H9 (cell line): Measurements from ENCODE around the gene PHEX. TPM values are rescaled to one million over a fixed set of nuclear protein-coding genes. Genes with fewer than 3 reads are reported as not detected.

Experiments used
- DNase-seq: peaks from one replicate; pipeline ENCODE4 v3.0.0-alpha.2; 2017
- H2AFZ ChIP-seq: one replicate; pipeline ENCODE4 v1.6.1; 2013; ENCODE audit warnings: mild to moderate bottlenecking, low read length, control low read depth, moderate library complexity
- H2AK5ac ChIP-seq: 2 replicates; pipeline ENCODE4 v1.6.1; 2013; ENCODE audit warnings: low read length, control low read depth, mixed read lengths; ENCODE audit not compliant: insufficient read length
- H2BK120ac ChIP-seq: one replicate; pipeline ENCODE4 v1.6.1; 2013; ENCODE audit warnings: low read depth, mild to moderate bottlenecking, low read length, control low read depth, inconsistent platforms; ENCODE audit not compliant: poor library complexity, severe bottlenecking
- H2BK12ac ChIP-seq: 2 replicates; pipeline ENCODE4 v1.6.1; 2013; ENCODE audit warnings: low read length, control low read depth, mixed read lengths, low read depth; ENCODE audit not compliant: insufficient read length
- H2BK15ac ChIP-seq: 2 replicates; pipeline ENCODE4 v1.6.1; 2013; ENCODE audit warnings: low read depth, low read length, control low read depth
- H2BK20ac ChIP-seq: one replicate; pipeline ENCODE4 v1.6.1; 2013; ENCODE audit warnings: low read depth, mild to moderate bottlenecking, low read length, control low read depth, inconsistent platforms; ENCODE audit not compliant: poor library complexity, severe bottlenecking
- H2BK5ac ChIP-seq: 2 replicates; pipeline ENCODE4 v1.6.1; 2013; ENCODE audit warnings: low read length, control low read depth, mixed read lengths; ENCODE audit not compliant: insufficient read length
- H3K14ac ChIP-seq: 2 replicates; pipeline ENCODE4 v1.6.1; 2013; ENCODE audit warnings: low read length, control low read depth; ENCODE audit not compliant: insufficient read depth
- H3K18ac ChIP-seq: 2 replicates; pipeline ENCODE4 v1.6.1; 2013; ENCODE audit warnings: low read depth, mild to moderate bottlenecking, mixed read lengths, low read length, control low read depth; ENCODE audit not compliant: insufficient read length
- H3K23ac ChIP-seq: 2 replicates; pipeline ENCODE4 v1.6.1; 2013; ENCODE audit warnings: low read length, control low read depth, mixed read lengths, low read depth; ENCODE audit not compliant: insufficient read length
- H3K23me2 ChIP-seq: 2 replicates; pipeline ENCODE4 v1.6.1; 2013; ENCODE audit warnings: low read depth, mild to moderate bottlenecking, mixed read lengths, low read length, control low read depth; ENCODE audit not compliant: insufficient read length, poor library complexity, severe bottlenecking
- H3K27ac ChIP-seq: 2 replicates; pipeline ENCODE4 v1.5.1; 2013; ENCODE audit warnings: low read length, control low read depth, mixed read lengths, low read depth; ENCODE audit not compliant: insufficient read length
- H3K27me3 ChIP-seq: 2 replicates; pipeline ENCODE4 v1.6.1; 2013; ENCODE audit warnings: low read length, control low read depth, inconsistent platforms; ENCODE audit not compliant: insufficient read depth
- H3K4ac ChIP-seq: 2 replicates; pipeline ENCODE4 v1.6.1; 2013; ENCODE audit warnings: low read depth, mild to moderate bottlenecking, control low read depth, inconsistent platforms, low read length, moderate library complexity
- H3K4me1 ChIP-seq: 2 replicates; pipeline ENCODE4 v1.6.1; 2013; ENCODE audit warnings: low read length, control low read depth, inconsistent platforms; ENCODE audit not compliant: insufficient read depth
- H3K4me2 ChIP-seq: 2 replicates; pipeline ENCODE4 v1.6.1; 2013; ENCODE audit warnings: low read length, control low read depth, mixed read lengths; ENCODE audit not compliant: insufficient read length, insufficient read depth
- H3K56ac ChIP-seq: 2 replicates; pipeline ENCODE4 v1.6.1; 2013; ENCODE audit warnings: low read depth, mild to moderate bottlenecking, mixed read lengths, low read length, control low read depth; ENCODE audit not compliant: insufficient read length
- H3K79me1 ChIP-seq: 2 replicates; pipeline ENCODE4 v1.6.1; 2013; ENCODE audit warnings: low read depth, mild to moderate bottlenecking, moderate library complexity, low read length, control low read depth, inconsistent platforms; ENCODE audit not compliant: insufficient read depth, poor library complexity, severe bottlenecking
- H3K79me2 ChIP-seq: 2 replicates; pipeline ENCODE4 v1.6.1; 2013; ENCODE audit warnings: low read length, control low read depth, inconsistent platforms; ENCODE audit not compliant: insufficient read depth
- H3K9ac ChIP-seq: 2 replicates; pipeline ENCODE4 v1.6.1; 2013; ENCODE audit warnings: low read length, control low read depth, mixed read lengths; ENCODE audit not compliant: insufficient read length; ENCODE audit errors: extremely low read depth
- H3K9me3 ChIP-seq: one replicate; pipeline ENCODE4 v1.6.1; 2013; ENCODE audit warnings: low read depth, low read length, inconsistent platforms; ENCODE audit not compliant: control insufficient read depth
- H3T11ph ChIP-seq: one replicate; pipeline ENCODE4 v1.6.1; 2013; ENCODE audit warnings: mild to moderate bottlenecking, low read length, control low read depth, inconsistent platforms
- H4K20me1 ChIP-seq: one replicate; pipeline ENCODE4 v1.6.1; 2013; ENCODE audit not compliant: control insufficient read depth, insufficient read length, insufficient read depth
- H4K5ac ChIP-seq: 2 replicates; pipeline ENCODE4 v1.6.1; 2013; ENCODE audit warnings: low read depth, mild to moderate bottlenecking, mixed read lengths, low read length, control low read depth; ENCODE audit not compliant: insufficient read length
- H4K8ac ChIP-seq: replicated peaks from 2 replicates; pipeline ENCODE4 v1.6.1; 2013; ENCODE audit warnings: low read length, control low read depth, mixed read lengths, low read depth; ENCODE audit not compliant: insufficient read length
- H4K91ac ChIP-seq: 2 replicates; pipeline ENCODE4 v1.6.1; 2013; ENCODE audit warnings: low read depth, mild to moderate bottlenecking, moderate library complexity, mixed read lengths, low read length, control low read depth; ENCODE audit not compliant: insufficient read length
- H3K27ac Mint-ChIP-seq, 3 experiments: 2 replicates in 2 of 3; 3 replicates in 1 of 3; pipeline ENCODE4 v1.8.0; 2020 to 2021; ENCODE audit warnings: mixed read lengths in 3 of 3, mild to moderate bottlenecking in 1 of 3, moderate library complexity in 1 of 3
- H3K27me3 Mint-ChIP-seq: 2 replicates; pipeline ENCODE4 v1.8.0; 2021; ENCODE audit warnings: low read depth, mild to moderate bottlenecking, moderate library complexity, mixed read lengths
- H3K36me3 Mint-ChIP-seq, 3 experiments: 2 replicates in 2 of 3; 3 replicates in 1 of 3; pipeline ENCODE4 v1.8.0; 2020 to 2021; ENCODE audit warnings: low read depth in 3 of 3, mixed read lengths in 3 of 3; ENCODE audit not compliant: insufficient read depth in 1 of 3
- H3K4me1 Mint-ChIP-seq, 2 experiments: 2 replicates each; pipeline ENCODE4 v1.8.0; 2020; ENCODE audit warnings: mixed read lengths in 2 of 2
- H3K4me3 Mint-ChIP-seq, 2 experiments: 2 replicates in 1 of 2; 3 replicates in 1 of 2; pipeline ENCODE4 v1.8.0; 2020 to 2021; ENCODE audit warnings: mild to moderate bottlenecking in 2 of 2, mixed read lengths in 2 of 2, moderate library complexity in 1 of 2
- H3K9me3 Mint-ChIP-seq, 2 experiments: 2 replicates in 1 of 2; 3 replicates in 1 of 2; pipeline ENCODE4 v1.8.0; 2020; ENCODE audit warnings: mild to moderate bottlenecking in 2 of 2, mixed read lengths in 2 of 2, moderate library complexity in 1 of 2
- WGBS: extraction: QIAGEN DNeasy Blood & Tissue Kit; methylation state at CpG from one replicate; pipeline ENCODE4 v1.1.7; 2013; ENCODE audit warnings: missing lambda C conversion rate, low lambda C conversion rate, mixed read lengths; ENCODE audit not compliant: insufficient read length; ENCODE audit errors: extremely low coverage; 5-methylcytosine and 5-hydroxymethylcytosine counted together
- total RNA-seq: library from RNA; stranded (reverse); gene quantifications from 2 replicates; pipeline ENCODE4 v1.2.1, GENCODE V29; 2021
- TF ChIP-seq, protein P1 (sequence below): fragments of 200-600 bp; sonication (generic); conservative IDR thresholded peaks from 3 replicates; pipeline ENCODE4 v1.8.0; 2021; ENCODE audit warnings: antibody characterized with exemption, mild to moderate bottlenecking

Gene PHEX
- total RNA-seq, 1 experiment from 2014 or later = 0.11 TPM

DNA sequence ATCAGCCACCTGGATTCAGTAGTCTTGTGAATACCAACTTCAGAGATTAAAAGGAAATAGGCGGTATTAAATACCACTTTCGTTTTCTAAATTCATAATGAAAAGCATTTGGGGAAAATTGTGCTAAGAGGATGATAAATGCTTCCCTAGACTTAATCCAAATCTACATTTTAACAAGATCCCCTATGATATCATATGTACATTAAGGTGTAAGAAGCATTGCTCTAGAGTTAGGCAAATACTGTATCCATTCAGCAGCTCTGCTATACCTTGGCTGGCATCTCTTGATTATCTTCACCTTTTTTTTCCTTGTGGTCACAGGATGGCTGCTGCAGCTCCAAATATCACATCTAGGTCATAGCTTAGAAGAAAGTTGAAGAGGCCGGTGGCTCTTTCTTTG, 40.6 kb upstream of the PHEX start:
- no peaks in the 10 kb centered on the region for H3K9me3 ChIP-seq
- H3K79me1 ChIP-seq = no peaks in the 10 kb centered on the region
- no peaks in the 10 kb centered on the region; the same call in 1 of the 2 replicates for H3K4me1 ChIP-seq
- H3K79me2 ChIP-seq = no peaks in the 10 kb centered on the region; the same call in 1 of the 2 replicates
- TF ChIP-seq, protein P1, sequence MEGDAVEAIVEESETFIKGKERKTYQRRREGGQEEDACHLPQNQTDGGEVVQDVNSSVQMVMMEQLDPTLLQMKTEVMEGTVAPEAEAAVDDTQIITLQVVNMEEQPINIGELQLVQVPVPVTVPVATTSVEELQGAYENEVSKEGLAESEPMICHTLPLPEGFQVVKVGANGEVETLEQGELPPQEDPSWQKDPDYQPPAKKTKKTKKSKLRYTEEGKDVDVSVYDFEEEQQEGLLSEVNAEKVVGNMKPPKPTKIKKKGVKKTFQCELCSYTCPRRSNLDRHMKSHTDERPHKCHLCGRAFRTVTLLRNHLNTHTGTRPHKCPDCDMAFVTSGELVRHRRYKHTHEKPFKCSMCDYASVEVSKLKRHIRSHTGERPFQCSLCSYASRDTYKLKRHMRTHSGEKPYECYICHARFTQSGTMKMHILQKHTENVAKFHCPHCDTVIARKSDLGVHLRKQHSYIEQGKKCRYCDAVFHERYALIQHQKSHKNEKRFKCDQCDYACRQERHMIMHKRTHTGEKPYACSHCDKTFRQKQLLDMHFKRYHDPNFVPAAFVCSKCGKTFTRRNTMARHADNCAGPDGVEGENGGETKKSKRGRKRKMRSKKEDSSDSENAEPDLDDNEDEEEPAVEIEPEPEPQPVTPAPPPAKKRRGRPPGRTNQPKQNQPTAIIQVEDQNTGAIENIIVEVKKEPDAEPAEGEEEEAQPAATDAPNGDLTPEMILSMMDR = no peak
- no peak overlapping the region for H2BK12ac ChIP-seq
- H2BK120ac ChIP-seq = no peak overlapping the region
- no peak overlapping the region for H3K56ac ChIP-seq
- H3K4me1 Mint-ChIP-seq = peaks cover 21 to 26% of the 10 kb centered on the region in 2 experiments
- H4K5ac ChIP-seq = no peak overlapping the region
- H3K4me2 ChIP-seq = no peak overlapping the region
- H3K27ac Mint-ChIP-seq = no peak overlapping the region
- no peaks in the 10 kb centered on the region for H3K23me2 ChIP-seq
- no peak overlapping the region for H2BK20ac ChIP-seq
- H3K23ac ChIP-seq = no peak overlapping the region
- no peak overlapping the region for H2BK15ac ChIP-seq
- no peaks in the 10 kb centered on the region for H3K27me3 Mint-ChIP-seq
- no peak overlapping the region for H4K8ac ChIP-seq
- no peak overlapping the region for H3T11ph ChIP-seq
- H3K9me3 Mint-ChIP-seq = peaks cover 0 to 33% of the 10 kb centered on the region in 2 experiments; a peak in 3 of 5 replicates
- no peak overlapping the region for H2AK5ac ChIP-seq
- H3K4ac ChIP-seq = no peak overlapping the region
- no peak overlapping the region for H4K91ac ChIP-seq
- H3K14ac ChIP-seq = no peak overlapping the region
- no peak overlapping the region for H3K4me3 Mint-ChIP-seq
- H2BK5ac ChIP-seq = no peak overlapping the region
- H3K36me3 Mint-ChIP-seq = peaks cover 52 to 92% (median 80%) of the 10 kb centered on the region in 3 experiments
- H3K9ac ChIP-seq = no peak overlapping the region
- no peak overlapping the region for H2AFZ ChIP-seq
- no peak for DNase-seq
- no peaks in the 10 kb centered on the region for H3K27me3 ChIP-seq
- WGBS = no CpG with 5 or more reads among the region's 3 CpGs
- no peaks in the 10 kb centered on the region for H4K20me1 ChIP-seq
- no peak overlapping the region for H3K18ac ChIP-seq
- no peak overlapping the region for H3K27ac ChIP-seq
